GM12801 (cell line): ENCODE measurements around the gene JAG1.

Experiments
- TF ChIP-seq, protein P1 (sequence below): IDR thresholded peaks from one replicate; pipeline ENCODE4 v1.5.1; 2011; ENCODE audit warnings: control low read depth; ENCODE audit not compliant: insufficient read length; ENCODE audit errors: extremely low read depth

Gene JAG1

DNA sequence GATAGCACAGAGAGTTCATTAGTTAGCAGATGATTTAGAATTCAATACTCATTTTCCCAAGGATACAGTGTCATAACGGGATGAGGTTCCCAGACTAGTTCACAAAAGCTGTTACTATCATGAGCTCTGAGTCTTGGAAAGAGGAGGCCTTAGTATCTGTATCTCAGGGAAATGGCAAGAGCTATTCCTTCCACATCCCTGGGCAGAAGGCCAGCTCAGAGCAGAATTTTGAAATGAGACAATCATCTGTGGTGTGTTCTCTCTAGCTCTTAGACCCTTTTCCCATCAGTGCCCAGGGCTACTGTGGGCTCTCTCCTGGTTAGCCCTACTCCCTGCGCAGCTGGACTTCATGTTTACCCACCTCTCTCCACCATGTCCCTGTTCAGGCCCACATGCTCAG is 64.5 kb downstream of the JAG1 start:
- TF ChIP-seq, protein P1, sequence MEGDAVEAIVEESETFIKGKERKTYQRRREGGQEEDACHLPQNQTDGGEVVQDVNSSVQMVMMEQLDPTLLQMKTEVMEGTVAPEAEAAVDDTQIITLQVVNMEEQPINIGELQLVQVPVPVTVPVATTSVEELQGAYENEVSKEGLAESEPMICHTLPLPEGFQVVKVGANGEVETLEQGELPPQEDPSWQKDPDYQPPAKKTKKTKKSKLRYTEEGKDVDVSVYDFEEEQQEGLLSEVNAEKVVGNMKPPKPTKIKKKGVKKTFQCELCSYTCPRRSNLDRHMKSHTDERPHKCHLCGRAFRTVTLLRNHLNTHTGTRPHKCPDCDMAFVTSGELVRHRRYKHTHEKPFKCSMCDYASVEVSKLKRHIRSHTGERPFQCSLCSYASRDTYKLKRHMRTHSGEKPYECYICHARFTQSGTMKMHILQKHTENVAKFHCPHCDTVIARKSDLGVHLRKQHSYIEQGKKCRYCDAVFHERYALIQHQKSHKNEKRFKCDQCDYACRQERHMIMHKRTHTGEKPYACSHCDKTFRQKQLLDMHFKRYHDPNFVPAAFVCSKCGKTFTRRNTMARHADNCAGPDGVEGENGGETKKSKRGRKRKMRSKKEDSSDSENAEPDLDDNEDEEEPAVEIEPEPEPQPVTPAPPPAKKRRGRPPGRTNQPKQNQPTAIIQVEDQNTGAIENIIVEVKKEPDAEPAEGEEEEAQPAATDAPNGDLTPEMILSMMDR: no peak

DNA sequence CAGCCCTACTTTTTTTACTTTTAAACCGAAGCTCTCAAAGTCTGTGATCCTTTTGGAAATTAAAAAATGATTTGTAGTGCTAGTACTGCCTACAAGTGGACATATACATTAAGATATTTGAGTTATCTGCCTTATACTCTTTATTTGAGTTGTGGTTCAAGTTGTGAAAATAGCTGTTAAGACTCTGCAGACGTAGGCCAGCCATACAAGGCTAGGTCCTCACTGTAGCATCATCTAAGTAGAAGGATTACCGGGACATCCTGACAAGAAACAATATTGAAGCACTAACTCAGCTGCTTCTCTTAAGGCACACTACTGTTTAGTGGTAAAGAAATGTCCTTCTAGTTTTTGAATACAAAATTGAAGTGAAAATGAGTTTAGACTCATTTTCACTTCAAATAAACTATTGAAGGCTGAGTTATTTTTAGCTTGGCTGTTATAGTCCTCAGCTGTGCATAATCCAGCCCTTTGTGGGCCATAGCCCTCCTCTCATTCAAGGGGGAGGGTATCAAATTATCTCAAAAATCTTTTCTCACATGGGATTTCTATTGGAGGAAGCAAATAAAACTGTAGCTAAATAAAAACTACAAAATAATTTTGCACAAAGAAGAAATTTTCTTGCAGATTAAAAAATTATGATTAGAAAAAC is 68.1 kb downstream of the JAG1 start:
- TF ChIP-seq, protein P1: no peak

DNA sequence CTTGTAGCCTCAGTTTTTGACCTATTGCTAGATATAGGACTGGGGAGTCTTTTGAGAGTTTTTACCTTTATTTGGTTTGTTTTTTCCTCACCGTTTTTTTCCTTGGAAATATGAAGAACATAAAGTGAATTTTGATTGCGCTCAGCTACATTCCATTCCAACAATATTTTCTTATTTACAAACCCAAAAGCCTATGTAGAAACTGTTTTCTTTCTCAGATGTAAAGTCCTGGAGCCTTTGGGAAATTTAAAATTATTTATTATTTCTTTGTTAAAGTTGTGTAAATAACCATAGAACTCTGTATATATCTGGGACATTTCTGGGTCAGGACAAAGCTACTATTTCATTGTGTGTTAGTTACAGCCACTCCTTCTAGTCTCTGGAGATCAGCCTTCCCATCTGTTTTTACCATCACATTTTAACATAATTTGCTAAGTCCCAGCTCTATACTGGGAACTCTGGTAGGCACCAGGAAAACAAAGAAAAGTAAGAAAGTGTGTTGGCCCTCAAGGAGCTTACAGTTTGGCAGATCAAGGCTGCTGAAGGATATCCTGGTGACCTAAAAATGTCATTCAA is 68.8 kb downstream of the JAG1 start:
- TF ChIP-seq, protein P1: no peak

DNA sequence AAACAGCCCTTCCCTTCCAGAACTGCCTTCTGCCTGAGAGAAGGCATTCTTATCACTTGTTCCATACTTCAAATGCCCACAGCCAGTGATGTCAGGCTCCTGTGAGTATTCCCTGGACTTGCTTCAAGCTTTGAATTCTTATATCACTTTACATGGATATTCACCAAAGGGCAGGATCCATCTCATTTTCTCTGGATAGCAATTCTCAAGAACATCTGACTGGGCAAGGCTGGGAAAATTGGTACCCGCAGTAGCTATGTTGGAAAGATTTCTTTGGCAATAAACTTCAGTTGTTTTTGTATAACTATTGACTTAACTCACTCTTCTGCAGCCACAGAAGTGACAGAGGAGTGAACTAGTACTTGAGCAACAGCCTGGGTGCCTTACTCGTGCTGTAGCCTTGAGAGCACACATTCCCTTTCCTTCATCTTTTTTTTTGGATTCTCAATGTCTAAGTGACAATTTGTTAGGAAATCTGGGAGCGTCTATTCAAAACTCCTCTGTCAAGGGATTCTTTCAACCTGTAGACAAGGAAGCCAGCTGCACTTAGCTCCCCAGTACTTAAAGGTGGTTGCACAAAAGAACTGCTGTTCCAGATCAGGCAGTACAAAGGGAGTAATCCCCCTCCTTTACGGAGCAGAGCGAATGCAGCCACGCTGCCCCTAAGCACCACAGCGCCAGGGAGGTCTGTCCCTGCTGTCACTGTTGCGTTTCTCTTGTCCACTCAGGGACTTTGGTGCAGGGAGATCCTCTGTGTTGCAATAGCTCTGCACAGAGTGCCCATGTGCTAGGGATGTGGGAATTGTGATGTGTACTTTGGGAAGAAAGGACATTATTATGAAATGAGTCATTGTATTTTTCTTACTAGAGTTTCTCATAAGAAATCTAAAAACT is 69.6 kb downstream of the JAG1 start:
- TF ChIP-seq, protein P1: no peak

DNA sequence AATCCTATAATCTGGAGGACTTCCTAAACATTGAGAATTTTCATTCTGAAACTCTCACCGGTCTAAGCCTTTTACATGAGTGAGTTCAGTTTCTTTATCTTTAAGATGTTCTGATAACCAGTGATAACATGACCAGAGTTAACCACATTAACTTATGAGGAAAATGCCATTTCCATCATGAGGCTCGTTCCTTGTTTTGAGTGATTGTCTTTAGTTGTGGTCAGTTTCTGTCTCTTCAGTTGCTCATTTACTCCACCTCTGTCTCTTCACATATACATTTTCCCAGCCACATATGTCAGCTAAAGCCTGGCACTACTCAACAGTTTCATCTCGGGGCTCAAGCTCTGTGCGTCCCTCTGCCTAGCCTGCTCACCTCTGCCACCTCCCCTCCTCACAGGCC is 70.4 kb downstream of the JAG1 start:
- TF ChIP-seq, protein P1: no peak

DNA sequence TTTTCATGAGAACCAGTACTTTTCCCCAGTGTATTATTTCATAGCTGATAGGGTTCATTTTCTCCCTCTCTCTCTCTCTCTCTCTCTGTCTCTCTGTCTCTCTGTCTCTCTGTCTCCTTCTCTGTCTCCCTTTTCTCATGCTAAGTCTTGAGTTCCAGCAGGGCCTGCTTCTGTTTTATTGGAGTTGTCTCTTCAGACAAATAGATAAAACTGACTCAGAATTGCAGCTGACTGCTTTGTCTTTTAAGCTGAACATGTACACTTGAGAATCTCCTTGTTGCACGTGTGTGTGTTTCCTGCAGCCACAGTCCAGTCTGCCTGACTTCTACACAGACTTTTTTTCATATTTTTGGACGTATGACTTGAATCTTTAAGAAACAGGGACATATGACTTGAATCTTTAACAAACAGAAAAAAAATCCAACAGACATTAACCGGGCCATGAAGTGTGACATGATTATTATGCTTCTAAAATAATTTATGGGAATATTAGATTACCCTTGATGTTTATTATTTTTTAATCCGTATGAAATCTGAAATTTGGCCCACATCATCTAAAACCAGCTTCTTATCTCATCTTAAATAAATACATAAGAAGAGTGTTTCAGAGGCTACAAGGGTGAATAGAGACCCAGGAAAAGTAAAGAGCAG is 71.5 kb downstream of the JAG1 start:
- TF ChIP-seq, protein P1: no peak

DNA sequence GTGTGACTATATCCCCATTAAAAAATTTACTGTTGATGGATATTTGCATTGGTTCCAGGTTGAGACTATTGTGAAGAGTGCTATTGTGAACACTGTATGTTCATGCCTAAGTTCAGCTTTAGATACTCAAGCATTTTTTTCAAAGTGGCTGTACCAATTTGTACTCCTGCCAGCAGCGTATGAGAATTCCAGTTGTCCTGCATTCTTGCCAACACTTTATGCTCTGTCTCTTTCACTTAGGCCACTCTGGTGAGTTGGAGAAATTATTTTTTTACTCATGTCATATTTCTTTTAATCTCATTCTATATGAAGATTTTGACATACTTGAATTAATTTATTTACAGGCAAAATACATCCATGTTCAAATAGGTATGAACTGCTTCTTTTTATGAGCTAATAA is 76.2 kb downstream of the JAG1 start:
- TF ChIP-seq, protein P1: no peak
